ENCODE results near the gene OR13C8. TPM values are rescaled to one million over a fixed set of nuclear protein-coding genes. Genes with fewer than 3 reads are reported as not detected.

The OR13C8 gene
- total and polyA plus RNA-seq, 2 of the 8 experiments (the other 6 are each of a cell fraction or from before 2014, with no cell fraction given) = not detected

- TF ChIP-seq RNF2 (IDR thresholded peaks at IDR 0.05; ENCODE audit: borderline replicate concordance, low read depth, low read length, missing control alignments, poor library complexity, severe bottlenecking) (no peak), RAD21 (IDR thresholded peaks at IDR 0.05 in 1 of 2, conservative IDR thresholded peaks at IDR 0.05 in 1 of 2; ENCODE audit: low read depth in 2 of 2, low read length in 2 of 2) (peak in 1 of 2 experiments; percentile 34; a peak in 3 of 4 replicates), TBP (IDR thresholded peaks at IDR 0.05; ENCODE audit: low read depth, low read length) (no peak)
Observed at GRCh38 chr9:104608336-104608735, 39.4 kb downstream of the OR13C8 start (continued).
